ENCODE data around the gene CYP26A1.

GRCh38 chr10:93068411-93069244, 5.1 kb upstream of the CYP26A1 start:
- no peak for TF ChIP-seq CTCF (IDR thresholded peaks at IDR 0.05)
- TF ChIP-seq POLR2A (IDR thresholded peaks at IDR 0.05), result no peak

Measured in tibial nerve (tissue), 3 donors.